C4-2B (cell line): Measurements from ENCODE around the gene SMG7.
A peak's percentile ranks its signal among the peaks of the same experiment; 100 is the strongest.

Source experiments
- H3K27ac ChIP-seq: fragments of 450-650 bp; 2 replicates; pipeline ENCODE4 v1.5.1; 2017
- ZFX ChIP-seq: fragments of 450-650 bp; IDR thresholded peaks from 2 replicates; pipeline ENCODE4 v1.6.1; 2017
- TF ChIP-seq, protein P1 (sequence below): fragments of 450-650 bp; conservative IDR thresholded peaks from 2 replicates; pipeline ENCODE4 v1.5.1; 2017; ENCODE audit warnings: mild to moderate bottlenecking

SMG7 gene

DNA sequence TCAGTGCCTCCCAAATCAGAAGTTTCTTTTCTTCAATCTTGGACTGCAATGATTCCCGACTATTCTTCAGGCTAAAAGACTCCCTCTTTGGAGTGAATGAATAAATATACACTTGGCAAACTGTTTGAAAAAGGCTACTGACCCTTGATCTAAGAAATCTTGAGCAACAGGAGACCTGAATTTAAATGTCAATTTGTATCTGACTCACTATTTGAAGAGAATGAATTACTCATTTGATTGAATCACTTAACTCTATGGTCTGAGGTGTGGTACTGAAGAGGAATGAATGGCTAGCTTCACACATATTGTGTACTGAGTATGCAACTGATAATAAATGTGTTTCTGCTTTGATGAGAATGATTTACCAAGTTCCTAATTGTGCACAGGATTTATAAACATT, 4.6 kb upstream of the SMG7 start:
- H3K27ac ChIP-seq, result no peak overlapping the region
- TF ChIP-seq, protein P1, sequence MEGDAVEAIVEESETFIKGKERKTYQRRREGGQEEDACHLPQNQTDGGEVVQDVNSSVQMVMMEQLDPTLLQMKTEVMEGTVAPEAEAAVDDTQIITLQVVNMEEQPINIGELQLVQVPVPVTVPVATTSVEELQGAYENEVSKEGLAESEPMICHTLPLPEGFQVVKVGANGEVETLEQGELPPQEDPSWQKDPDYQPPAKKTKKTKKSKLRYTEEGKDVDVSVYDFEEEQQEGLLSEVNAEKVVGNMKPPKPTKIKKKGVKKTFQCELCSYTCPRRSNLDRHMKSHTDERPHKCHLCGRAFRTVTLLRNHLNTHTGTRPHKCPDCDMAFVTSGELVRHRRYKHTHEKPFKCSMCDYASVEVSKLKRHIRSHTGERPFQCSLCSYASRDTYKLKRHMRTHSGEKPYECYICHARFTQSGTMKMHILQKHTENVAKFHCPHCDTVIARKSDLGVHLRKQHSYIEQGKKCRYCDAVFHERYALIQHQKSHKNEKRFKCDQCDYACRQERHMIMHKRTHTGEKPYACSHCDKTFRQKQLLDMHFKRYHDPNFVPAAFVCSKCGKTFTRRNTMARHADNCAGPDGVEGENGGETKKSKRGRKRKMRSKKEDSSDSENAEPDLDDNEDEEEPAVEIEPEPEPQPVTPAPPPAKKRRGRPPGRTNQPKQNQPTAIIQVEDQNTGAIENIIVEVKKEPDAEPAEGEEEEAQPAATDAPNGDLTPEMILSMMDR, result no peak
- no peak for TF ChIP-seq ZFX

DNA sequence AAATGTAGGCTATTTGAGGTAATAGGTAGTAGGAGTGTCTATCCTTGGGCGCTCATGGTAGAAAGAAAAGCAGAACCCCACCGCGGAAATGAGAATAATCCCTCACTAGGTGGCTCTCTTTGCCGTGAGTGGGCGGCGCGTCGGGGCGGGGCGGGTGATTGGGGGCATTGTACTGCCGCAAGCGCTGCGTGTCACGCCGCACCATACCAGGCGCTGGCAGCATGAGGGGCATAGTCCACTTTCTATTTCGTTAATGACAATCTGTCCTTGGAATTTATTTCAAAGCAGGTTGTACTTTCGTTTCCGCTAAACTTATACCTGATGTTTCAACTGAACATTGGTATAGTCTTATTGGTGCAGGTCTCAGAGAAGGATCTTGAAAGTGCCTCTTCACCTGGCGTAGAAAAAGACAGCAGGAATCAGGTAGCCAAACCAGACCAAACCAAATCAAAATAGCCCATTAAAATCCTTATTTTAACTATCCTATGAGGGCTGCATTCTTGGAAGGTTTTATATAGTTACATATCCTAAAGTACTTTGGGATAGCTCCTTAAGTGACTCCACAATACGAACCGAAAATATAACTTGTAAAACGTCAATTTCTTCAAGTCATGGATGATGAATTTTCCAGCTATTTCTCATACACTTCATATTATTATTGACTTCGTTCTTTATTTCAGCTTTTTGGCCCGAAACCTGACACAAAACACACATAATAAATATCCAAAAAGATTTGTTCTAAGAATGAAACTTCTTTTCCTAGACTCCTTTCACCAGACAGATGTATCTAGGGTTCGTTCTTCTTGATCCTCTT, 1.9 kb upstream of the SMG7 start:
- peak overlapping the region; percentile 93 for H3K27ac ChIP-seq
- TF ChIP-seq, protein P1, result peak; percentile 79
- no peak for TF ChIP-seq ZFX

DNA sequence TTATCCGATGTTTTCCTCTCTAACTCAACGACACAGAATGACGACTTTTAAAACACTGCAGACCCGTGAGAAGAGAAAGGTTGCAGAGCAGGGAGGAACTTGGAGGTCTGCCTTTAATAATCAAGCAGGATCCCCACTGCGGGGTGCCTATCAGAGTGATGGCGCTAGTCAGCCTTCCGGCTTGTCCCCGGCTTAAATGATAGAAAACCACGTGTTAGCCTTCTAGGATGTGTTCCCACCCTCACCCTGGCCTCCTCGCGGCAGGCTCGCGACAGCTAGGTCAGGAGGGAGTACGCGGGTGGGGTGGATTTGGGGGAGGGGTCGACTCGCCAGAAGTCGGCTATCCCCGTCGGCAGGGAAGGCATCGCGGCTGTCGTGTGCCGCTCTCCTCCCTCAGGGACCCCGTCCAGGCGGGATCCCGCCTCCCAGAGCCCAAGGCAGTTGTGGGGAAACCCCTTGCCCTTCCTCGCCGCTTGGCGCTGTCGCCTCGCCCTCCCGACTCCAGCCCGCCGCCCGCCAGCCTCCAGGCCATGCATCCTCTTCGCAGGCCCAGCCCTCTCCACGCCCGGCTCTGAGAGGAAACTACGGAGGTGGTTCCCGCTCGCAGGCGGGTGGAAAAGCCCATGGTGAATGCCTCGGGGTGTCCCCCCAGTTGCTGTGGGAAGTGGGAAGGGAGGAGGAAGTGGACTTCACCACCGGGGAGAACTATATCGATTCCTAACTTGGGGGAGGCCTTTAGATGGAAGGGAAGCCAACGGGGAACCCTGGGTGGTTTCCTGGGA, 1.1 kb upstream of the SMG7 start:
- peak overlapping the region; percentile 93 for H3K27ac ChIP-seq
- TF ChIP-seq, protein P1, result no peak
- peak; percentile 73 for TF ChIP-seq ZFX

DNA sequence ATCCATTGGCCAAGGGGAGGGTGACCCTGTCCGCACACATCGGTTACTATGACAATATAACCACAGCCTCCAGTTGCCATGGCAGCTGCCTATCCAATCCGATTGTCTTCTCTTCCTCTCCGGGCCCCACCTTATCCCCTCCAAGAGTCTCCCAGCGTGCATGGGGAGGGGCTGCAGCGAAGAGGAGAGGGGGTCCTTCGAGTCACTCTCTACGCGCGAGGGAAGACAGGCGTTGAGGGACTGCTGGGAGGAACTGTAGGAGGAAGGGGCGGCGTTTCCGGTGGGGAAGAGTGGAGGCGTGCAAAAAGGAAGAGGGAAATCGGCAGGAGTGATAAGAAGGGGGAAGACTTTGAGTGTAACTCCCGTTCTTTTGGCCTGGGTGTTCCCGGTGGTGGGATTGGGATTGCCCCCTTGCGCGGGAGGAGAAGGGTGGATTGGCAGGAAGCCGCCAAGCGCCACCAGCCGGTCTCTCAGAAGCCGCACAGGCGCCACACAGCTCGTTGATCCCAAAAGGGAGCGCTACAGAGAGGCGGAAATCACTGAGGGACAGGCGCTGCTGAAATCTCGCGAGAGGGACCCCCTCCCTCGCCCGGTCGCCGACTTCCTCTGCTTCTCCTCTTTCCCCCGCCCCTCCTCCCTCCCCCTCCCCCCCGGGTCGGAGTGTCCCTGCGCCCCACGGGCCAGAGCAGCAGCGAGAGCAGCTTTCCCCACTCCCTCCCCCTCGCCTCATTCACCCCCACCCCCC, 384 bp upstream of the SMG7 start:
- TF ChIP-seq, protein P1, result no peak
- TF ChIP-seq ZFX, result no peak
- peak overlapping the region; percentile 93 for H3K27ac ChIP-seq

DNA sequence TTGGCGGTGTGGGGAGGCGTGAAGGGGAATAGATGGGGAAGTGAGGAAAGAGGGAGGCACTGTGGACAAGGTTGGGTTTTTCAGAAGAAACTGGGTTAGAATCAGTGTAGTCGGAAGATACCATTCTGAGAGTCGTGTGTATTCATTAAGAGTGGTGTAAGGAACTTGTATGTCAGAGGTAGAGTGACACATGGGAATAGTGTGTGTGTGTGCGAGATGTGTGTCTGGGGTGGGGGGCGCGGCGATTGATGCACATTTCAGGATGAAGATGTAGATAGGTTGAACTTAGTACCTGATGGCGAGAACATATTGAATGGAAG, 878 bp downstream of the SMG7 start:
- TF ChIP-seq, protein P1, result no peak
- TF ChIP-seq ZFX, result no peak
- peak overlapping the region; percentile 93 for H3K27ac ChIP-seq

DNA sequence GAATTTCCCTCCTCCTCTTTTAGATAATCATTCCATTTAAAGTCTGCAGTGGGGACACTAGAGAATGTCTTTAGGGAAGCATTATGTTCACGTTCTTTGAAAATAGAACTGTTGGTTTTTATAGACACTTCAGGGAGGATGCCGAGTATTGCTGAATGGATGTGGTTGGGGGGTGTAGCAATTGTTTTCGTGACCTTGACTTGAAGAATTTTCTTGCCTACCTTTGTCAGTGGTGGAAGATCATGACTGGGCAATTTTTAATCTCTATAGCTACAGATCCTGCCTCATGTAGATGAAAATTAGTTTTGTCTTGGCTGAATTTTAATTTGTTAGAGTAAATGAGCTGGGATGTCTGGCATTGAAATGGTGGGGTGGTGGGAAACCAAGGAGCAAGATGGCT, 3.8 kb downstream of the SMG7 start:
- TF ChIP-seq, protein P1, result no peak
- TF ChIP-seq ZFX, result no peak
- H3K27ac ChIP-seq, result no peak overlapping the region
